ENCODE data around the gene SIX6.
"Not testable (repeated sequence)": the region's sequence is repeated elsewhere in the genome, so short reads cannot be mapped to it uniquely, and the experiment has no call there.

The SIX6 gene

GRCh38 chr14:60508707-60509437 lies at the start of gene SIX6:
TSS of gene SIX6 (plus strand) at chr14:60509146. CDS start at chr14:60509399, 253 bp downstream.
- no peak for DNase-seq (ENCODE audit: low read depth in 2 of 2)

- not testable (repeated sequence) for DNase-seq (ENCODE audit: low read depth in 2 of 2)
These were observed 28.7 kb upstream of the SIX6 start for GRCh38 chr14:60480248-60480647.

- DNase-seq (ENCODE audit: low read depth in 2 of 2): no peak
These were observed 26.2 kb upstream of the SIX6 start for GRCh38 chr14:60482743-60483142.

GRCh38 chr14:60485057-60485597 lies 23.8 kb upstream of the SIX6 start:
- DNase-seq (ENCODE audit: low read depth in 2 of 2): no peak

- DNase-seq (ENCODE audit: low read depth in 2 of 2): peak; percentile 10 to 26
These were observed 23.2 kb upstream of the SIX6 start, which contains the start of gene C14orf39 for GRCh38 chr14:60485598-60486251. TSS of gene C14orf39 (minus strand) at chr14:60486063. CDS start at chr14:60485078, 985 bp downstream.

- no peak for DNase-seq (ENCODE audit: low read depth in 2 of 2)
These were observed 21.7 kb upstream of the SIX6 start for GRCh38 chr14:60487211-60487610.

GRCh38 chr14:60488175-60488574 lies 20.8 kb upstream of the SIX6 start:
- no peak for DNase-seq (ENCODE audit: low read depth in 2 of 2)

GRCh38 chr14:60490270-60490669 lies 18.7 kb upstream of the SIX6 start:
- no peak for DNase-seq (ENCODE audit: low read depth in 2 of 2)

- DNase-seq (ENCODE audit: low read depth in 2 of 2): no peak
These were observed 13.0 kb upstream of the SIX6 start for GRCh38 chr14:60495946-60496345.

GRCh38 chr14:60502541-60502940 lies 6.4 kb upstream of the SIX6 start:
- no peak for DNase-seq (ENCODE audit: low read depth in 2 of 2)

GRCh38 chr14:60505448-60505847 lies 3.5 kb upstream of the SIX6 start:
- no peak for DNase-seq (ENCODE audit: low read depth in 2 of 2)

GRCh38 chr14:60506010-60506409 lies 2.9 kb upstream of the SIX6 start:
- DNase-seq (ENCODE audit: low read depth in 2 of 2): no peak

- DNase-seq (ENCODE audit: low read depth in 2 of 2): no peak
These were observed 2.4 kb upstream of the SIX6 start for GRCh38 chr14:60506462-60506984.

GRCh38 chr14:60506985-60507829 lies 1.7 kb upstream of the SIX6 start:
- no peak for DNase-seq (ENCODE audit: low read depth in 2 of 2)

GRCh38 chr14:60508363-60508706 lies 611 bp upstream of the SIX6 start:
- DNase-seq (ENCODE audit: low read depth in 2 of 2): no peak

GRCh38 chr14:60509438-60510253 lies 700 bp downstream of the SIX6 start:
- no peak for DNase-seq (ENCODE audit: low read depth in 2 of 2)

GRCh38 chr14:60510254-60510950 lies 1.5 kb downstream of the SIX6 start:
- DNase-seq (ENCODE audit: low read depth in 2 of 2): no peak

- DNase-seq (ENCODE audit: low read depth in 2 of 2): no peak
These were observed 2.1 kb downstream of the SIX6 start for GRCh38 chr14:60510951-60511599.

GRCh38 chr14:60512126-60512525 lies 3.2 kb downstream of the SIX6 start:
- DNase-seq (ENCODE audit: low read depth in 2 of 2): no peak

All from fibroblast of skin of left quadriceps (primary cell).